ENCODE data around the gene DDX28. TPM values are rescaled to one million over a fixed set of nuclear protein-coding genes. Genes with fewer than 3 reads are reported as not detected.

The DDX28 gene
- total RNA-seq, 1 donor from 2014 or later, result 6.6 TPM

DNA sequence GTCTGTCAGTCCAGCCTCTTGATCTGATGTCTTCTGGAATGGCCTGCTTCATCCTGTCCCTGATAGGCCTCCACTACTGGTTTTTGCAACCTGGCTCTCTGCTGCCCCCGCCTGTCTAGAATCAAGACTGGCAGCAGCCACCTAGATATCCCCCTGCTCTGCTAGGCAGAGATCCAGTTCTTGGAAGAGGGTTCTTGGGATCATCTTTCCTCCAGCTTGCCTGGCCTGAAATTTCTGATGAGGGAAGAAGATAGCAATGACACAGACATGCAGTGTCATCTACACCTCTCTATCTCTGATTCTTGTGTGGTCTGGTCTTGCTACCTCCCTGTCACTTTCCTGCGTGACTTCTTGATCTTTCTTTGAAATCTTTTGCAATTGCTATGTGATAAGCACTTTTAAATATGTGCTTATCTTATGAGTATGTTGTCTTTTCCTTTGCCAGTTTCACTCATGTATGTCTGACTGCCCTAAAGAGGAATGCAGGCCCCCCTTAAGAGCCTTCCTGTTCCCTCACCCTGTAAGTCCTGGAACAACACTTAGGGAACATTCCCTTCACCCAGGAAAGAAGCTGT is 41.8 kb upstream of the DDX28 start:
- TF ChIP-seq, protein P1, sequence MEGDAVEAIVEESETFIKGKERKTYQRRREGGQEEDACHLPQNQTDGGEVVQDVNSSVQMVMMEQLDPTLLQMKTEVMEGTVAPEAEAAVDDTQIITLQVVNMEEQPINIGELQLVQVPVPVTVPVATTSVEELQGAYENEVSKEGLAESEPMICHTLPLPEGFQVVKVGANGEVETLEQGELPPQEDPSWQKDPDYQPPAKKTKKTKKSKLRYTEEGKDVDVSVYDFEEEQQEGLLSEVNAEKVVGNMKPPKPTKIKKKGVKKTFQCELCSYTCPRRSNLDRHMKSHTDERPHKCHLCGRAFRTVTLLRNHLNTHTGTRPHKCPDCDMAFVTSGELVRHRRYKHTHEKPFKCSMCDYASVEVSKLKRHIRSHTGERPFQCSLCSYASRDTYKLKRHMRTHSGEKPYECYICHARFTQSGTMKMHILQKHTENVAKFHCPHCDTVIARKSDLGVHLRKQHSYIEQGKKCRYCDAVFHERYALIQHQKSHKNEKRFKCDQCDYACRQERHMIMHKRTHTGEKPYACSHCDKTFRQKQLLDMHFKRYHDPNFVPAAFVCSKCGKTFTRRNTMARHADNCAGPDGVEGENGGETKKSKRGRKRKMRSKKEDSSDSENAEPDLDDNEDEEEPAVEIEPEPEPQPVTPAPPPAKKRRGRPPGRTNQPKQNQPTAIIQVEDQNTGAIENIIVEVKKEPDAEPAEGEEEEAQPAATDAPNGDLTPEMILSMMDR (IDR thresholded peaks at IDR 0.05), result peak; percentile 89

GRCh38 chr16:68062910-68063393 is 39.9 kb upstream of the DDX28 start:
- Mint-ChIP-seq H3K9me3 (ENCODE audit: low read depth) (no peaks in the 10 kb centered on the region), H3K4me3 (ENCODE audit: unreplicated experiment) (no peak overlapping the region), H3K36me3 (ENCODE audit: low read depth) (peaks cover 9% of the 10 kb centered on the region), H3K4me1 (ENCODE audit: low read depth) (peaks cover 33% of the 10 kb centered on the region), H3K27me3 (ENCODE audit: low read depth) (no peaks in the 10 kb centered on the region), H3K27ac (ENCODE audit: unreplicated experiment) (no peak overlapping the region)
- DNase-seq (ENCODE audit: low spot score), result peak; percentile 17
- TF ChIP-seq, protein P1 (IDR thresholded peaks at IDR 0.05), result no peak

More for the DNA sequence above, 41.8 kb upstream of the DDX28 start:
- Mint-ChIP-seq H3K27me3 (ENCODE audit: low read depth) (no peaks in the 10 kb centered on the region), H3K27ac (ENCODE audit: unreplicated experiment) (peak overlapping the region; percentile 88), H3K9me3 (ENCODE audit: low read depth) (no peaks in the 10 kb centered on the region), H3K4me1 (ENCODE audit: low read depth) (peaks cover 35% of the 10 kb centered on the region), H3K36me3 (ENCODE audit: low read depth) (peaks cover 7% of the 10 kb centered on the region), H3K4me3 (ENCODE audit: unreplicated experiment) (no peak overlapping the region)
- peak; percentile 46 for DNase-seq (ENCODE audit: low spot score)

DNA sequence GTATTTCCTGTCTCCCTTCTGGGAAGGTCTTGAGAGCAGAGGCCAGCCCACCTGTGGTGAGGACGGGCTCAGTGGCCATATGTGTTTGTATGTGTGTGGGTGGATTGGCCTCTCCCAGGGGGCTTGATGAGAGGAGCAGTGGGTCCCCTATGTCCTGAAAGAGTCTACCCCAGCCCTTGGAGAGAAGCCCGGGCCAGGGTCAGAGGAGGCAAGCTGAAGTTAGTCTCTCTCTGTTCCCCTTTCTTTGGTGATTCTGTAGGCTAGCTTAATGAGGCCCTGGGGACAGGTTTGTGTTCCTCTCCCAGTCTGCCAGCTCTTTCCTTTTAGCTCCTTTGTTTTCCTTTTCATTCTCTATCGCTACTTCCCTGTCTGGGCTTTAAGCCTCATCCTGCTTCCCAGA is 38.4 kb upstream of the DDX28 start:
- H3K36me3 Mint-ChIP-seq (ENCODE audit: low read depth), result peaks cover 11% of the 10 kb centered on the region

DNA sequence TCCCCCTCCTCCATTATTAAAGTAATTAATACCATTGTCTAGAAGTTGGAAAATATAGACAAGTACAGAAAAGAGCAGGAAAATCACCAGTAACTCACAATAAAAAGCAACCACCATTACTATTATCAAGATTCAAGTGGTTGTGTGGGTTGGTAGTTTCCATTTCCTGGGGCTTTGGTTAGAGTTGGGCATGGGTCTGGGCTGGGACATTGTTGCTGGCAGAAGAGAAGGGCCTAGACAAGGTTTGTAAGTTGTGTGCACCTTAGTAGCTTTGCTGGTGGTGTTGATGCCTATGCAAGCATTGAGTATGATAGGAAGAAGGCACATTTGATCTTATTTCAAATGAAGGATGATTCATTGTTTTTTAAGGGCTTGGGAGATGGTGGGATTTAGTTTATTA is 36.8 kb upstream of the DDX28 start:
- Mint-ChIP-seq H3K9me3 (ENCODE audit: low read depth) (no peaks in the 10 kb centered on the region), H3K27ac (ENCODE audit: unreplicated experiment) (no peak overlapping the region), H3K36me3 (ENCODE audit: low read depth) (peaks cover 15% of the 10 kb centered on the region), H3K4me1 (ENCODE audit: low read depth) (peaks cover 13% of the 10 kb centered on the region), H3K27me3 (ENCODE audit: low read depth) (no peaks in the 10 kb centered on the region), H3K4me3 (ENCODE audit: unreplicated experiment) (no peak overlapping the region)
- TF ChIP-seq, protein P1 (IDR thresholded peaks at IDR 0.05), result no peak
- no peak for DNase-seq (ENCODE audit: low spot score)

More for the DNA sequence above, 38.4 kb upstream of the DDX28 start:
- H3K27ac Mint-ChIP-seq (ENCODE audit: unreplicated experiment), result no peak overlapping the region
- no peaks in the 10 kb centered on the region for H3K27me3 Mint-ChIP-seq (ENCODE audit: low read depth)
- TF ChIP-seq, protein P1 (IDR thresholded peaks at IDR 0.05), result no peak
- no peaks in the 10 kb centered on the region for H3K9me3 Mint-ChIP-seq (ENCODE audit: low read depth)
- no peak overlapping the region for H3K4me3 Mint-ChIP-seq (ENCODE audit: unreplicated experiment)
- peak; percentile 34 for DNase-seq (ENCODE audit: low spot score)
- H3K4me1 Mint-ChIP-seq (ENCODE audit: low read depth), result peaks cover 29% of the 10 kb centered on the region

DNA sequence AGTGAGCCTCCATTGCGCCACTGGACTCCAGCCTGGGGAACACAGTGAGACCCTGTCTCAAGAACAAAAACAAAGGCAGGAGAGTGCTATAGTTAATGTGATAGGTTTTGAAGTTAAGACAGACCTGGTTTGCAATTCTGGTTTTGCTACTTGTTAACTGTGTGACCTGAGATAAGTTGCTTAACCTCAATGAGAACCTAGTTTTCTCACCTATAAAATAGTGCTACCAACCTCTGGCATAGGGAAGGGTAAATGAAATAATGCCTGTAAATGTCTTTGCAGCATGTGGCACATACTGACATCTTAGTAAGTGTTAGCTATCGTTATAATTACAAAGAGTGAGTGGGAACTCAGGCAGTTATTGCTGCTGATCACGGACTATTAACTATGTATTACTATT is 32.4 kb upstream of the DDX28 start:
- Mint-ChIP-seq H3K4me3 (ENCODE audit: unreplicated experiment) (no peak overlapping the region), H3K27ac (ENCODE audit: unreplicated experiment) (no peak overlapping the region), H3K27me3 (ENCODE audit: low read depth) (no peaks in the 10 kb centered on the region), H3K9me3 (ENCODE audit: low read depth) (no peaks in the 10 kb centered on the region), H3K36me3 (ENCODE audit: low read depth) (peaks cover 23% of the 10 kb centered on the region), H3K4me1 (ENCODE audit: low read depth) (no peaks in the 10 kb centered on the region)
- TF ChIP-seq, protein P1 (IDR thresholded peaks at IDR 0.05), result no peak
- no peak for DNase-seq (ENCODE audit: low spot score)

Measured in chondrocyte (in vitro differentiated cells).